GM21390 (cell line): ENCODE measurements around the gene ZNF146.
"Not testable (repeated sequence)": the region's sequence is repeated elsewhere in the genome, so short reads cannot be mapped to it uniquely, and the experiment has no call there.

Experiments used
- ATAC-seq: cut with Tn5 transposase; IDR thresholded peaks from one replicate; pipeline ENCODE4 v1.9.1; 2021; ENCODE audit not compliant: unreplicated experiment

Gene ZNF146

DNA sequence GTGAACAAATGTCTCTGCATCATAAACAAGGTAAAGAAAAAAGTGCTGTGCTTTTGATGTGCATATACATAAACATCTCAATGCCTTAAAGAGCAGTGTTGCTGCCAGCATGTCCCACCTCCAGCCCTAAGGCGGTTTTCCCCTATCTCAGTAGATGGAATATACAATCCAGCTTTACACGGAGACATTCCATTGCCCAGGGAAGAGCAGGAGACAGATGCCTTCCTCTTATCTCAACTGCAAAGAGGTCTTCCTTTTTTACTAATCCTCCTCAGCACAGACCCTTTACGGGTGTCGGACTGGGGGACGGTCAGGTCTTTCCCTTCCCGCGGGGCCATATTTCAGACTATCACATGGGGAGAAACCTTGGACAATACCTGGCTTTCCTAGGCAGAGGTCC lies 18.7 kb downstream of the ZNF146 start:
- not testable (repeated sequence) for ATAC-seq

DNA sequence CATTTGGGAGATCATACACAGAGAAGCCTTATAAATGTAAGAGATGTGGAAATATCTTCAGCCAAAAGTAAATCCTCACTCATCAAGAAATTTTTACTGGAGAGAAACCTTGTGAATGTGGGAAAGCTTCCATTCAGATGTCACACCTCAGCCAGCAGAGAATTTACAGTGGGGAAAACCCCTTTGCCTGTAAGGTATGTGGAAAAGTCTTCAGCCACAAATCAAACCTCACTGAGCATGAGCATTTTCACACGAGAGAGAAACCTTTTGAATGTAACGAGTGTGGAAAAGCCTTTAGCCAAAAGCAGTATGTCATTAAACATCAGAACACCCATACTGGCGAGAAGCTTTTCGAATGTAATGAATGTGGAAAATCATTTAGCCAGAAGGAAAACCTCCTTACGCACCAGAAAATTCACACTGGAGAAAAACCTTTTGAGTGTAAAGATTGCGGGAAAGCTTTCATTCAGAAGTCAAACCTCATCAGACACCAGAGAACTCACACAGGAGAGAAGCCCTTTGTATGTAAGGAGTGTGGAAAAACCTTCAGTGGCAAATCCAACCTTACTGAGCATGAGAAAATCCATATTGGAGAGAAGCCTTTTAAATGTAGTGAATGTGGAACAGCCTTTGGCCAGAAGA lies 21.5 kb downstream of the ZNF146 start:
- no peak for ATAC-seq

DNA sequence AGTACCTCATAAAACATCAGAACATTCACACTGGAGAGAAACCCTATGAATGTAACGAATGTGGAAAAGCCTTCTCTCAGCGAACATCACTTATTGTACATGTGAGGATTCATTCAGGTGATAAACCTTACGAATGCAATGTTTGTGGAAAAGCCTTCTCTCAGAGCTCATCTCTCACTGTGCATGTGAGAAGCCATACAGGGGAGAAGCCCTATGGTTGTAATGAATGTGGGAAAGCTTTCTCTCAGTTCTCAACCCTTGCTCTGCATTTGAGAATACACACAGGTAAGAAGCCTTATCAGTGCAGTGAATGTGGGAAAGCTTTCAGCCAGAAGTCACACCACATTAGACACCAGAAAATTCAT lies 22.0 kb downstream of the ZNF146 start:
- no peak for ATAC-seq

DNA sequence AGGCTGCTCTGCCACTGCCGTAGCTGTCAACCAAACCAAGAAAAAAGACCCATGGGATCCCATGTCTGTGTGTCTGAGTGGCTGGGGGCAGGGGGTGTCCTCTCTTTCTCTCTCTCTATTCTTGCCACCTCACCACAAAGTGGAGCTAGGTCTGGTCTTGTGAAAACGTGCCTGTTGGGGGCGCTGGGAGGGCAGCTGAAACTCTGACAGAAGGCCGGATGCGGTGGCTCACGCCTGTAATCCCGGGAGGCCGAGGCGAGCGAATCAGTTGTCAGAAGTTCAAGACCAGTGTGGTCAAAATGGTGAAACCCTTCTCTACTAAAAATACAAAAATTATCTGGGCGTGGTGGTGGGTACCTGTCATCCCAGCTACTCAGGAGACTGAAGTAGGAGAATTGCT lies 29.2 kb downstream of the ZNF146 start:
- no peak for ATAC-seq

DNA sequence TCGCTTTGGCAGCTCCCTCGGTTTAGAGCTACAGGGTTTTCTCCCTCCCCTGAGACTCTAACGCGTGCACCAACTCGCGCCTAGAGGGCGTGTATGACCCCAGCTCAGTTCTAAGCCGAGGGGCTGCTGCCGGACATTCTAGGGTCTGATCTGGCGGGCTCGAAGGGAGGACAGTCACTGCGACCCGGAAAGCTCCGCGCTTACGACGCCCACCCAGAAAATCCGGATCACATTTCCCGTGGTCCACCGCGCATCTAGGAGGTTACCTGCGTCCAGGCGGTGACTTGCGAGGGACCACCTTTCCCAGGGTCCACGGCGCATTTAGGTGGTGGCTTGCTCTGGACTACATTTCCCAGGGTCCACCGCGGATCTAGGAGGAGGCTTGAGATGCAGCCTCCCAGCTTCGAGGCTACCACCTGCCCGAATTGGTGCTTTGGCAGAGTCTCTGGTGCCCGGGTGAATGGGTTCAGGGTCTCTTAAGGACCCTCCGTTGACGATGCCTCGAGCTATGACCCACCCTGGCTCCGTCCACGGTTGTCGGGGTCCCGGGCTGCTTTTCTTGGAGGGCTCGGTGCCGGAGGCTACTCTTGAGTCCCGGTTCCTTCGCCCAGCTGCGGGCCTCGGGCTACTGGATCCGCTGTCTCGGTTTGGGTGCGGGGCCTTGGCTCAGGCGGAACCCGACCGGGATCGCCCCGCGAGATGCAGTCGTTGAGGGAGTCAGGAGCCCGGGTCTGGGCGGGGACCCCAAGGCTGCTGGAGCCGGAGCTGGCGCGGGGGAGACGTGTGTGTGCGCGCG lies 30.5 kb downstream of the ZNF146 start:
- no peak for ATAC-seq

DNA sequence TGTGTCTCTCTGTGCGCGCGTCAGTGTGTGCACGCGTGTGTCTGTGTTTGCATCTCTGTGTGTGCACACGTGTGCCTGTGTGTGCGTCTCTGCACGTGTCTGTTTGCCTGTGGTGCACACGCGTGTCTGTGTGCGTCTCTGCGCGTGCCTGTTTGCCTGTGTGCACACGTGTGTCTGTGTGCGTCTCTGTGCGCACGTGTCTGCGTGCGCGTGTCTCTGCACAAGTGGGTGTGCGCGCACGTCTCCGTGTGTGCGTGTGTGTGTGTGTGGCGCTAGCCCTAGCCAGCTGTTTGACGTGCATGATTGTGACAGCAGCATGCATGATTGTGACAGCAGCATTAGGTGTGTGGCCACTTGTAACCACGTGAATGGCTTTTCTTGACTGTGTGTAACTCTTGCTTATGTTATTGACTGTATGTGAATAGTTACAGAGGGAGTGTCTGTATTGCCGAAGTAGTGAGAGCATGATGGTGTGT lies 31.1 kb downstream of the ZNF146 start:
- no peak for ATAC-seq

DNA sequence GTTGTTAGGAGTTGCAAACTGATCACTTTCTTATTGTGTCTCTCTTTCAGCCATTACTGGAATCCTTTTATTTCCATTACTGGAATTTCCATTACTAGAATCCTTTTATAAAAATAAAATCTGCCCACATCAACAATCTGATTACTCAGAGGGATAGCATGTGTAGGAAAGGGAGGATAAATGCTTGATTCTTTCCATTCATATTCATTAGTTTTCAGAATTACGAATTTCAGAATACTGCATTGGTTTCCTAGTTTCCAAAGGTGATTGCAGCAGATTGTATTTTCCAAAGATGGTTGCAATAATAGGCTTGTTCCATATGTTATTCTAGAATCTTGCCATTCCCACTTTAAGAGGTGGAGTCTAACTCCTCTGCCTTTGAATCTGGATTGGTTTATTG lies 37.1 kb downstream of the ZNF146 start:
- no peak for ATAC-seq

DNA sequence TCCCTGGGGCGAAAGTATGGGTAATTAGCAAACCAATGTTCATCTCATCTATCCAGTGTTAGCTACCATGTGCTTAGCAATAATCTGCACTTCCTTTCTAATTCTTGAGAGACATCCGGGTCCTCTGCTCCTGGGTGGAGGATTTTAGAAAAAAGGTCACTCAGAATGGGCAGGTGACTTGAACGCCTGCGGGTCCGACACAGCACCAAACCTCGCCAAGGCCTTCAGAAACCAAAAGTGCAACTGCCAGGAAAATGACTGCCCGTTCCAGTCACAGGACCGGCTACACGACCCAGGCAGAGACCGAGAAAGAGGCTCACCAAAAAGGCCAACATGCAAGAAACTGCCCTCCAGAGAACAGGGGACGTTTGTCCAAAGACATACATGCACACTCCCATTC lies 39.9 kb downstream of the ZNF146 start:
- ATAC-seq: no peak

DNA sequence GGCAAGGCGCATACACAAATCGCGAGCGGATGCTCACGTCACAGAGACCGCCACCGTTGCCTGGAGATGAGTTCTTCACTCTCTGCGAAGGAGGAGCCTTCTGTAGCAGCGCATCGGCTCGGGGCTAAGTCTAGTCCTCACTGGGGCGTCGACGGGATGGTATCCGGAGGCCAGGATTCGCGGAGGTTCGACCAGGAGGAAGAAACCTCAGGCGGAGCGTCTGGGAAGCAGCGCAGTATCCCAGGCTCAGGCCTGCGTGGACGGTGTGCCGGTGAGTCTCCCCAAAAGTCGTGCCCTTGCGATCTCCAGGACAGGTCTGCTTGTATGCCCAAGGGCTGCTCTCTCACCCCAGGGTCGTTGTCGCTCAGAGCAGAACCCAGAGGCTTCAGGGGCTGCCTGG lies 40.4 kb downstream of the ZNF146 start:
- no peak for ATAC-seq

DNA sequence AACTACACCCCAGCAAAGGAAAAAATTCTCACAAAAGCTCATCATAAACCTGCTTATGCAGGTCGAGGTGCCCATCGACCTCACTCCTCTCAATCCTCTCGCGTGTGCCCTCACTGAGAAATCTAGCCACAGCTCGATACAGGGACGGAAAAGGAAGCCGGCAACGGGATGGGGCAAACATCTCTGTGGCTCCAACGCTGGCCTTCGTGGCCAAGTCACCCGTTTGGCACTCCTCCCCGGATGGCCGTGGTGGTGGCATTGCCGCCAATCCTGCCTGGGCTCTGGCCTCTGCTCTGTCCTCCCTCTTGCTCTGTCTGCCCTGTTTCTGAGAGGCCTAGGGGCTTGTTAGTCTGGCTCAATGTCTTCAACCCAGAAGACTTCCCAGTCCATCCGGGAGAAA lies 41.2 kb downstream of the ZNF146 start:
- ATAC-seq: no peak

DNA sequence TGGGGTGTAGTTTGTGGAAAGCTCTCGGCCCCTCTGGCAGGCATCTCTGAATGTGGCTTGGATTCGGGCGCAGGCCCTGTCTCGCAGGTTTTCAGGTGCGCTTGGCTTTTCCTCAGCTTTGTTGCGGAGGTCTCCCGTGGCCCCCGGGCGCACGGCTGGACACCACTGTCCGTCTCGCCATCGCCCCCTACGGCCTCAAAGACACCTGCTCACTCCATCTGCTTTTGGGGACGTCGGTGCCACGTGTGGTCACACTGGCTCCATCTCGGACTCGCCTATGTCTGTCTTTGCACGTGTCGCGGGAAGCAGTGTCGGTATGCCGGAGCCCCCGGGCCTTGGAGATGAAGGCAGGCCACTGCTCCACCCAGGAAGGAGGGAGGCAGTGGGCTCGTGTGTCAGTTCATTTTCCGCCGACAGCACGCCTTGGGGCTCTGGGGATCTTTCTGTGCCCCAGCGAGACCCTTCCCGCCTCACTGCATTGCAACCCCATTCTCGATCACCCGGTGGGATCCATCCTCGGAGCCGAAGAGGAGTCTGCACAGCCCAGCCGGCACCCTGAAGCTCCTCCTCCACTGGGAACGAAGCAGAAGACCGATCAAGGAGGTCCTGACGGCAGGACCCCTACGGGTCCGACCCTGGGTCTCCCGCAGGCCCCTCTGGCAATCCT lies 42.1 kb downstream of the ZNF146 start:
- no peak for ATAC-seq

DNA sequence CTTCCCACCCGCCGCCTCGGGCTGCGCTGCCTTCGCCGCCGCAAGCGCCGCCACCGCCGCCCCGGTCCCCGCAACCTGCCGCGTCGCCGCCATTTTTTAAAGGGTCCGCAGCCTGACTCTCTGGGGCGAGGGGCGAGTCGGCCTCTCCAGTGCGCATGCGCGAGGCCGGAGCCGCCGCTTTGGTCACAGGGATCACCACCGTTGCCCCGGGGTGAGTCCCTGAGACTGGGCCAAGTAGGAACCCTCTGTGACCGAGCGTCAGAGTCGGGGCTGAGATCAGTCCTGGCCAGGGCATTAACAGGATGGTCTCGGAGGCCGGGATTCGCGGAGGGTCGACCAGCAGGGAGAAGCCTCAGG lies 42.6 kb downstream of the ZNF146 start:
- no peak for ATAC-seq

DNA sequence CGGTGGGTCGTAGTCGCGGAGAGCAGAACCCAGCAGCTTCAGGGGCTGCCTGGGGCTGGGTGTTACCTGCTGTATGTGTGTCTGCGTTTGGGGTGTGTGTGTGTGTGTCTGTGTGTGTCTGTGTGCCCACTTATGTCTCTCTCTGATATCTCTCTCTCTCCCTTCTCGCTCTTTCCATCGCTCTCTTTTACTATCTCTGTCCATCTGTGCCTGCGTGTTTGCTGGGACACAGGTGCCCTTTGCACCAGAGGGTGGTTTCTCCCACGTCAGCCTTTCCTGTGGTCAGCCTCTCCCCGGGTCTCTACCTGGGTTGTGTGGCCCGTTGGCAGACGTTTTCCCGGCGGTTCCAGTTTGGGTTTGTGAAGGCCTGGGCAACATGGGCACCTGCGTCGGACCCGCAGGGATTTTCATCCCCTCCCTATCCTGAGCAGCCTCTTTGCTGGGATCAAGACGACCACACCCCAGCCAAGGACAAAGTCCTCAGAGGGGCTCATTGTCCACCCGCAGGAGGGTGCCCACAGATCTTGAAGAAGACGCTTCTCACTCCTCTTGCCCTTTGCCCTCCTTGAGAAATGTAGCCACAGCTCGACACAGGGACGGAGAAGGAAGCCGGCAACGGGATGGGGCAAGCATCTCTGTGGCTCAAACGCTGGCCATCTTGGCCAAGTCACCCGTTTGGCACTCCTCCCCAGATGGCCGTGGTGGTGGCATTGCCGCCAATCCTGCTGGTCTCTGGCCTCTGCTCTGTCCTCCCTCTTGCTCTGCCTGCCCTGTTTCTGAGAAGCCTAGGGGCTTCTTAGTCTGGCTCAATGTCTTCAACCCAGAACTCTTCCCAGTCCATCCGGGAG lies 43.3 kb downstream of the ZNF146 start:
- ATAC-seq: no peak

DNA sequence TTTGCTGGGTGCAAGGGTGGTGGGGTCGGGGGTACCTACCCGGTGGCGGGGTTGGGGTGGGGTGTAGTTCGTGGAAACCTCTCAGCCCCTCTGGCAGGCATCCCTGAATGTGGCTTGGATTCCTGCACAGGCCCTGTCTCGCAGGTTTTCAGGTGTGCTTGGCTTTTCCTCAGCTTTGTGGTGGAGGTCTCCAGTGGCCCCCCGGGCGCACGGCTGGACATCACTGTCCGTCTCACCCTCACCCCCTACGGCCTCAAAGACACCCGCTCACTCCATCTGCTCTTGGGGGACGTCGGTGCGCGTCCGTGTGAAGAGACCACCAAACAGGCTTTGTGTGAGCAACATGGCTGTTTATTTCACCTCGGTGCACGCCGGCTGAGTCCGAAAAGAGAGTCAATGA lies 44.3 kb downstream of the ZNF146 start:
- ATAC-seq: no peak

DNA sequence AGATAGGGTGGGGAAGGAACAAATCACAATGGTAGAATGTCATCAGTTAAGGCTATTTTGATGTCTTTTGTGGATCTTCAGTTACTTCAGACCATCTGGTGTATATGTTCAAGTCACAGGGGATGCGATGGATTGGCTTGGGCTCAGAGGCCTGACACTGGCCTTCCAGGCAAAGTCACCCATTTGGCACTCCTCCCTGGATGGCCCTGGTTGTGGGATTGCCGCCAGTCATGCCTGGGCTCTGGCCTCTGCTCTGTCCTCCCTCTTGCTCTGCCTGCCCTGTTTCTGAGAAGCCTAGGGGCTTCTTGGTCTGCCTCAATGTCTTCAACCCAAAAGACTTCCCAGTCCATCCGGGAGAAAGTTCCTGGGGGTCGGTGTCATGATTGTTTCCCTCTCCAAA lies 50.2 kb downstream of the ZNF146 start:
- ATAC-seq: no peak

DNA sequence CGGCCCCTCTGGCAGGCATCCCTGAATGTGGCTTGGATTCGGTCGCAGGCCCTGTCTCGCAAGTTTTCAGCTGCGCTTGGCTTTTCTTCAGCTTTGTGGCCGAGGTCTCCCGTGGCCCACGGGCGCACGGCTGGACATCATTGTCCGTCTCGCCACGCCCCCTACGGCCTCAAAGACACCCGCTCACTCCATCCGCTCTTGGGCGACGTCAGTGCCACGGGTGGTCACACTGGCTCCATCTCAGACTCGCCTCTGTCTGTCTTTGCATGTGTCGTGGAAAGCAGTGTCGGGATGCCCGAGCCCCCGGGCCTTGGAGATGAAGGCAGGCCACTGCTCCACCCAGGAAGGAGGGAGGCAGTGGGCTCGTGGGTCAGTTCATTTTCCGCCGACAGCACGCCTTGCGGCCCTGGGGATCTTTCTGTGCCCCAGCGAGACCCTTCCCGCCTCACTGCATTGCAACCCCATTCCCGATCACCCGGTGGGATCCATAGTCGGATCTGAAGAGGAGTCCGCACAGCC lies 51.0 kb downstream of the ZNF146 start:
- no peak for ATAC-seq

DNA sequence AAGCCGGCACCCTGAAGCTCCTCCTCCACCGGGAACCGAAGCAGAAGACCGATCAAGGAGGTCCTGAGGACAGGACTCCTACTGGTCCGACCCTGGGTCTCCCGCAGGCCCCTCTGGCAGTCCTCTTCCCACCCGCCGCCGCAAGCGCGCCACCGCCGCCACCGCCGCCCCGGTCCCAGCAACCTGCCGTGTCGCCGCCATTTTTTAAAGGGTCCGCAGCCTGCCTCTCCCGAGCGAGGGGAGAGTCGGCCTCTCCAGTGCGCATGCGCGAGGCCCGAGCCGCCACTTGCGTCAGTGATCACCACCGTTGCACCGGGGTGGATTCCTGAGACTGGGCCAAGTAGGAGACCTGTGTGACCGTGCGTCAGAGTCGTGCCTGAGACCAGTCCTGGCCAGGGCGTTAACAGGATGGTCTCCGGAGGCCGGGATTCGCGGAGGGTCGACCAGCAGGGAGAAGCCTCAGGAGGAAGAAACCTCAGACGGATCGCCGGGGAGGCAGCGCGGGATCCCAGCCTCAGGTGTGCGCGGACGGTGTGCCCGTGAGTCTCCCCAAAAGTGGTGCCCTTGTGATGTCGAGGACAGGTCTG lies 51.6 kb downstream of the ZNF146 start:
- ATAC-seq: no peak

DNA sequence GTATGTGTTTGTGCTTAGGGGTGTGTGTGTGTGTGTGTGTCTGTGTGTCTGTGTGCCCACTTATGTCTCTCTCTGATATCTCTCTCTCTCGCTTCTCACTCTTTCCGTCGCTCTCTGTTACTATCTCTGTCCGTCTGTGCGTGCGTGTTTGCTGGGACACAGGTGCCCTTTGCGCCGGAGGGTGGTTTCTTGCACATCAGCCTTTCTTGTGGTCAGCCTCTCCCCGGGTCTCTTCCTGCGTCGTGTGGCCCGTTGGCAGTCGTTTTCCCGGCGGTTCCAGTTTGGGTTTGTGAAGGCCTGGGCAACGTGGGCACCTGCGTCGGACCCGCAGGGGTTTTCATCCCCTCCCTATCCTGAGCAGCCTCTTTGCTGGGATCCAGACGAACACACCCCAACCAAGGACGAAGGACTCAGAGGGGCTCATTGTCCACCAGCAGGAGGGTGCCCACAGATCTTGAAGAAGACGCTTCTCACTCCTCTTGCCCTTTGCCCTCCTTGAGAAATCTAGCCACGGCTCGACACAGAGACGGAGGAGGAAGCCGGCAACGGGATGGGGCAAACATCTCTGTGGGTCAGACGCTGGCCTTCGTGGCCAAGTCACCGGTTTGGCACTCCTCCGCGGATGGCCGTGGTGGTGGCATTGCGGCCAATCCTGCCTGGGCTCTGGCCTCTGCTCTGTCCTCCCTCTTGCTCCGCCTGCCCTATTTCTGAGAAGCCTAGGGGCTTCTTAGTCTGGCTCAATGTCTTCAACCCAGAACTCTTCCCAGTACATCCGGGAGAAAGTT lies 52.3 kb downstream of the ZNF146 start:
- ATAC-seq: no peak

DNA sequence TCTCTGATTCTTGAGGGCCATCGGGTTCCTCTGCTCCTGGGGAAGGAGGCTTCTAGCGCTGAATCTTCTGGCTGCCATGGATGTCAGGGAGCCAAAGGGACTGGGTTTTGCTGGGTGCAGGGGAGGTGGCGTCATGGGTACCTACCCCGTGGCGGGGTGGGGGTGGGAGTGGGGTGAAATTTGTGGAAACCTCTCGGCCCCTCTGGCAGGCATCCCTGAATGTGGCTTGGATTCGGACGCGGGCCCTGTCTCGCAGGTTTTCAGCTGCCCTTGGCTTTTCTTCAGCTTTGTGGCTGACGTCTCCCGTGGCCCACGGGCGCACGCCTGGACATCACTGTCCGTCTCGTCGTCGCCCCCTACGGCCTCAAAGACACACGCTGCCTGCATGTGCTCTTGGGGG lies 53.2 kb downstream of the ZNF146 start:
- ATAC-seq: not testable (repeated sequence)

DNA sequence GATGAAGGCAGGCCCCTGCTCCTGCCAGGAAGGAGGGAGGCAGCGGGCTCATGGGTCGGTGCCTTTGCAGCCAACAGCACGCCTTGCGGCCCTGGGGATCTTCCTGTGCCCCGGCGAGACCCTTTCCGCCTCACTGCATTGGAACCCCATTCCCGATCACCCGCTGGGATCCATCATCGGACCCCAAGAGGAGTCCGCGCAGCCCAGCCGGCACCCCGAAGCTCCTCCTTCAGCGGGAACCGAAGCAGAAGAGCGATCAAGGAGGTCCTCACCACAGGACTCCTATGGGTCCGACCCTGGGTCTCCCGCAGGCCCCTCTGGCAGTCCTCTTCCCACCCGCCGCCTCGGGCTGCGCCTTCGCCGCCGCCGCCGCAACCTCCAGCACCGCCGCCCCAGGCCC lies 53.7 kb downstream of the ZNF146 start:
- ATAC-seq: not testable (repeated sequence)
